Neural cell (in vitro differentiated cells): ENCODE measurements around the gene TSPAN3.

Experiments used
- CTCF ChIP-seq: fragments of 450-650 bp; IDR thresholded peaks from 2 replicates; pipeline ENCODE4 v1.5.1; 2014; ENCODE audit warnings: antibody characterized with exemption, mild to moderate bottlenecking, moderate library complexity; ENCODE audit not compliant: poor library complexity, severe bottlenecking
- EZH2 ChIP-seq: fragments of 200-600, 300-800 bp; shearing (Covaris generic), sonication (generic); IDR thresholded peaks from 2 replicates; pipeline ENCODE4 v1.6.1; 2014; ENCODE audit warnings: antibody characterized with exemption, low read length, borderline replicate concordance, mild to moderate bottlenecking; ENCODE audit not compliant: insufficient read depth, poor library complexity, severe bottlenecking
- MXI1 ChIP-seq: fragments of 450-650 bp; conservative IDR thresholded peaks from 2 replicates; pipeline ENCODE4 v1.6.1; 2014; ENCODE audit warnings: antibody characterized with exemption, mild to moderate bottlenecking; ENCODE audit not compliant: poor library complexity, severe bottlenecking
- POLR2AphosphoS5 ChIP-seq: IDR thresholded peaks from 2 replicates; pipeline ENCODE4 v1.6.1; 2012
- RAD21 ChIP-seq: fragments of 450-650 bp; conservative IDR thresholded peaks from 2 replicates; pipeline ENCODE4 v1.6.1; 2014; ENCODE audit warnings: antibody characterized with exemption, mild to moderate bottlenecking, moderate library complexity
- REST ChIP-seq: IDR thresholded peaks from 2 replicates; pipeline ENCODE4 v1.6.1; 2012; ENCODE audit warnings: borderline replicate concordance
- TAF1 ChIP-seq: IDR thresholded peaks from 2 replicates; pipeline ENCODE4 v1.6.1; 2012; ENCODE audit warnings: low read depth

GRCh38 chr15:77038312-77039216 lies 32.3 kb downstream of the TSPAN3 start:
- TF ChIP-seq EZH2 (no peak), CTCF (no peak), REST (no peak), POLR2AphosphoS5 (no peak), TAF1 (no peak), RAD21 (no peak), MXI1 (no peak)
